SK-N-SH (cell line): ENCODE measurements around the gene TXLNA. TPM values are rescaled to one million over a fixed set of nuclear protein-coding genes. Genes with fewer than 3 reads are reported as not detected.

Experiments used
- CTCF ChIA-PET: fragments of 300-600, 350-600 bp; formaldehyde crosslinking; extraction: SDS; loops from one replicate; lab custom pipeline; 2021; lab: Yijun Ruan, JAX
- POLR2A ChIA-PET: fragments of 350-600 bp; sonication (Branson Sonifier 250); formaldehyde crosslinking; extraction: SDS; loops from one replicate; lab custom pipeline; 2020; ENCODE audit warnings: antibody characterized with exemption, inconsistent platforms; lab: Yijun Ruan, JAX
- DNase-seq: peaks from one replicate; pipeline ENCODE4 v3.0.0; 2012
- H2AFZ ChIP-seq: fragments of 200-600 bp; sonication (generic); 2 replicates; pipeline ENCODE4 v1.8.1; 2016; ENCODE audit warnings: antibody characterized with exemption, mild to moderate bottlenecking, low read depth
- H3F3A ChIP-seq: fragments of 200-600 bp; sonication (generic); replicated peaks from 2 replicates; pipeline ENCODE3; 2016; ENCODE audit warnings: antibody characterized with exemption, mild to moderate bottlenecking; ENCODE audit not compliant: insufficient read depth
- H3K27ac ChIP-seq, 2 experiments: fragments of 200-500 bp in 1 of 2; fragments of 200-600 bp in 1 of 2; sonication (Bioruptor generic) in 1 of 2; sonication (generic), shearing (Covaris generic) in 1 of 2; 2 replicates each; pipeline versions ENCODE4 v1.5.1 to v1.6.1; 2014 to 2016; ENCODE audit warnings: low read depth in 2 of 2, inconsistent platforms in 1 of 2, low read length in 1 of 2, mild to moderate bottlenecking in 1 of 2, mixed read lengths in 1 of 2
- H3K27me3 ChIP-seq: fragments of 200-600 bp; sonication (generic), shearing (Covaris generic); 2 replicates; pipeline ENCODE4 v1.6.1; 2016; ENCODE audit warnings: mixed run types; ENCODE audit not compliant: insufficient read depth
- H3K36me3 ChIP-seq, 2 experiments: fragments of 200-500 bp in 1 of 2; fragments of 200-600 bp in 1 of 2; sonication (Bioruptor generic) in 1 of 2; sonication (generic) in 1 of 2; replicated peaks in 1 of 2; 2 replicates each; pipeline versions ENCODE3 to v1.5.1; 2014 to 2016; ENCODE audit warnings: low read length in 1 of 2, mild to moderate bottlenecking in 1 of 2; ENCODE audit not compliant: insufficient read depth in 2 of 2, control insufficient read depth in 1 of 2
- H3K4me1 ChIP-seq, 2 experiments: fragments of 200-500 bp in 1 of 2; fragments of 200-600 bp in 1 of 2; sonication (Bioruptor generic) in 1 of 2; sonication (generic), shearing (Covaris generic) in 1 of 2; 2 replicates each; pipeline versions ENCODE4 v1.5.1 to v1.6.1; 2014 to 2016; ENCODE audit warnings: low read depth in 1 of 2, low read length in 1 of 2, mixed run types in 1 of 2; ENCODE audit not compliant: insufficient read depth in 2 of 2, control insufficient read depth in 1 of 2
- H3K4me2 ChIP-seq: fragments of 200-600 bp; sonication (generic), shearing (Covaris generic); 2 replicates; pipeline ENCODE4 v1.6.1; 2017; ENCODE audit warnings: mixed run types
- H3K4me3 ChIP-seq, 2 experiments: fragments of 200-500 bp in 1 of 2; fragments of 200-600 bp in 1 of 2; sonication (Bioruptor generic) in 1 of 2; sonication (generic), shearing (Covaris generic) in 1 of 2; 2 replicates each; pipeline versions ENCODE4 v1.5.1 to v1.8.1; 2014 to 2016; ENCODE audit warnings: low read depth in 2 of 2, inconsistent platforms in 1 of 2, low read length in 1 of 2, mild to moderate bottlenecking in 1 of 2, mixed read lengths in 1 of 2, moderate library complexity in 1 of 2
- H3K79me2 ChIP-seq: fragments of 200-600 bp; sonication (generic); 2 replicates; pipeline ENCODE4 v1.8.1; 2017; ENCODE audit warnings: mild to moderate bottlenecking; ENCODE audit not compliant: insufficient read depth
- H3K9ac ChIP-seq: fragments of 200-600 bp; sonication (generic); 2 replicates; pipeline ENCODE4 v1.6.1; 2017; ENCODE audit warnings: mixed run types
- H3K9me2 ChIP-seq: fragments of 200-600 bp; sonication (generic); 2 replicates; pipeline ENCODE4 v1.6.1; 2017; ENCODE audit warnings: mixed run types
- H3K9me3 ChIP-seq: fragments of 200-600 bp; sonication (generic); 2 replicates; pipeline ENCODE4 v1.6.1; 2017; ENCODE audit warnings: mixed run types, mild to moderate bottlenecking, moderate library complexity
- H4K20me1 ChIP-seq: fragments of 200-600 bp; sonication (generic); 2 replicates; pipeline ENCODE4 v1.6.1; 2017; ENCODE audit warnings: mild to moderate bottlenecking, mixed run types; ENCODE audit not compliant: insufficient read depth
- CHD2 ChIP-seq: fragments of 150-350 bp; IDR thresholded peaks from 2 replicates; pipeline ENCODE4 v1.6.1; 2018; ENCODE audit warnings: low read length; ENCODE audit not compliant: partially characterized antibody
- ELF1 ChIP-seq: IDR thresholded peaks from 2 replicates; pipeline ENCODE4 v1.4.0; 2012
- EP300 ChIP-seq, 2 experiments: IDR thresholded peaks; 2 replicates each; pipeline versions ENCODE4 v1.4.0 to v1.6.1; 2012; ENCODE audit warnings: borderline replicate concordance in 1 of 2, low read depth in 1 of 2, low read length in 1 of 2
- FOXJ3 ChIP-seq: sonication (generic); formaldehyde crosslinking; IDR thresholded peaks from 2 replicates; pipeline ENCODE4 v1.5.1; 2020; ENCODE audit warnings: mild to moderate bottlenecking, missing genetic modification reagents
- FOXM1 ChIP-seq: IDR thresholded peaks from 2 replicates; pipeline ENCODE4 v1.4.0; 2012; ENCODE audit warnings: low read depth, mild to moderate bottlenecking
- GABPA ChIP-seq: IDR thresholded peaks from 2 replicates; pipeline ENCODE4 v1.4.0; 2012; ENCODE audit warnings: low read depth, mild to moderate bottlenecking
- GATA2 ChIP-seq: sonication (generic); formaldehyde crosslinking; IDR thresholded peaks from 2 replicates; pipeline ENCODE4 v1.5.0; 2020; ENCODE audit warnings: mild to moderate bottlenecking, missing genetic modification reagents
- JUND ChIP-seq: IDR thresholded peaks from 2 replicates; pipeline ENCODE4 v1.4.0; 2012
- MAX ChIP-seq: IDR thresholded peaks from 2 replicates; pipeline ENCODE4 v1.4.0; 2012; ENCODE audit warnings: low read depth
- MXI1 ChIP-seq: IDR thresholded peaks from 2 replicates; pipeline ENCODE4 v1.6.1; 2012; ENCODE audit warnings: mild to moderate bottlenecking, low read depth, low read length, improper control_type of control experiment
- NRF1 ChIP-seq: IDR thresholded peaks from 2 replicates; pipeline ENCODE4 v1.6.1; 2012; ENCODE audit warnings: low read depth, mild to moderate bottlenecking, low read length
- POLR2AphosphoS5 ChIP-seq: IDR thresholded peaks from 2 replicates; pipeline ENCODE4 v1.6.1; 2012; ENCODE audit warnings: low read depth, low read length
- RAD21 ChIP-seq: IDR thresholded peaks from 2 replicates; pipeline ENCODE4 v1.6.1; 2012; ENCODE audit warnings: mild to moderate bottlenecking, low read length
- RCOR1 ChIP-seq: fragments of 150-350 bp; IDR thresholded peaks from 2 replicates; pipeline ENCODE4 v1.6.1; 2017; ENCODE audit warnings: antibody characterized with exemption, low read length
- SIN3A ChIP-seq: IDR thresholded peaks from 2 replicates; pipeline ENCODE4 v1.6.1; 2012; ENCODE audit warnings: low read depth, mild to moderate bottlenecking, low read length, moderate library complexity, borderline replicate concordance
- SMC3 ChIP-seq: IDR thresholded peaks from 2 replicates; pipeline ENCODE4 v1.6.1; 2012; ENCODE audit warnings: low read depth, low read length, improper control_type of control experiment
- TCF12 ChIP-seq: IDR thresholded peaks from 2 replicates; pipeline ENCODE4 v1.4.0; 2012
- TEAD4 ChIP-seq: IDR thresholded peaks from 2 replicates; pipeline ENCODE4 v1.4.0; 2012; ENCODE audit warnings: mild to moderate bottlenecking, borderline replicate concordance; ENCODE audit not compliant: insufficient read depth
- YY1 ChIP-seq: IDR thresholded peaks from 2 replicates; pipeline ENCODE4 v1.4.0; 2012; ENCODE audit warnings: low read depth, mild to moderate bottlenecking
- WGBS: methylation state at CpG from one replicate; pipeline ENCODE4 v1.1.6; 2017; ENCODE audit warnings: low lambda C conversion rate; 5-methylcytosine and 5-hydroxymethylcytosine counted together
- polyA plus RNA-seq, 3 experiments: library from polyadenylated mRNA; depleted of rRNA; stranded (reverse); fragments of >200 nt; gene quantifications; 2 replicates each; pipeline ENCODE4 v1.2.3, GENCODE V29; 2012
- TF ChIP-seq, protein P1 (sequence below): IDR thresholded peaks from 2 replicates; pipeline ENCODE4; 2012
- TF ChIP-seq, protein P2 (sequence below): fragments of 150-350 bp; IDR thresholded peaks from 2 replicates; pipeline ENCODE4 v1.6.1; 2016; ENCODE audit warnings: mild to moderate bottlenecking, low read depth, low read length

Gene TXLNA
- polyA plus RNA-seq, 1 of the 3 experiments (the other 2 are of a cell fraction) = 26.4 TPM

- ChIA-PET POLR2A (interaction anchor here (0.9 to 3.4 kb wide), 3 partner anchors 10 to 43 kb away, joined by 4 to 19 read pairs (median 5); partner anchors contain the start of genes DCDC2B and TXLNA), CTCF (interaction anchor here (0.6 to 1.7 kb wide), 4 partner anchors 18 to 882 kb away, joined by 3 to 10 read pairs (median 5); no protein-coding TSS in a partner anchor)
- H3K36me3 ChIP-seq = peaks cover 28 to 47% of the 10 kb centered on the region in 2 experiments
- H3K9ac ChIP-seq = no peak overlapping the region
- H2AFZ ChIP-seq = no peak overlapping the region
- H3K9me3 ChIP-seq = no peaks in the 10 kb centered on the region
- no peak for DNase-seq
- no peaks in the 10 kb centered on the region for H3K79me2 ChIP-seq
- TF ChIP-seq SIN3A (no peak), YY1 (no peak), POLR2AphosphoS5 (peak; percentile 37)
- H3K4me2 ChIP-seq = no peak overlapping the region
- no peaks in the 10 kb centered on the region for H4K20me1 ChIP-seq
- WGBS = 89% methylated on average over 3 of the region's 3 CpGs
- H3F3A ChIP-seq = peaks cover 18% of the 10 kb centered on the region
- peak overlapping the region in 1 of 2 experiments; percentile 91; a peak in 2 of 4 replicates for H3K27ac ChIP-seq
- H3K4me1 ChIP-seq = peaks cover 22 to 30% of the 10 kb centered on the region in 2 experiments; a peak in 3 of 4 replicates
- H3K9me2 ChIP-seq = no peaks in the 10 kb centered on the region
- no peak overlapping the region for H3K4me3 ChIP-seq
- H3K27me3 ChIP-seq = no peaks in the 10 kb centered on the region
Observed at GRCh38 chr1:32198237-32199042, 19.0 kb downstream of the TXLNA start.

GRCh38 chr1:32199043-32199716 lies 19.7 kb downstream of the TXLNA start:
- TF ChIP-seq, protein P1, sequence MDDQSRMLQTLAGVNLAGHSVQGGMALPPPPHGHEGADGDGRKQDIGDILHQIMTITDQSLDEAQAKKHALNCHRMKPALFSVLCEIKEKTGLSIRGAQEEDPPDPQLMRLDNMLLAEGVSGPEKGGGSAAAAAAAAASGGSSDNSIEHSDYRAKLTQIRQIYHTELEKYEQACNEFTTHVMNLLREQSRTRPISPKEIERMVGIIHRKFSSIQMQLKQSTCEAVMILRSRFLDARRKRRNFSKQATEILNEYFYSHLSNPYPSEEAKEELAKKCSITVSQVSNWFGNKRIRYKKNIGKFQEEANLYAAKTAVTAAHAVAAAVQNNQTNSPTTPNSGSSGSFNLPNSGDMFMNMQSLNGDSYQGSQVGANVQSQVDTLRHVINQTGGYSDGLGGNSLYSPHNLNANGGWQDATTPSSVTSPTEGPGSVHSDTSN = no peak
- no peak for TF ChIP-seq MAX
- no peak for TF ChIP-seq NRF1
- no peak for TF ChIP-seq EP300 (IDR thresholded peaks at IDR 0.05; ENCODE audit: borderline replicate concordance in 1 of 2, low read depth in 1 of 2, low read length in 1 of 2)
- no peak for TF ChIP-seq SMC3
- TF ChIP-seq, protein P2, sequence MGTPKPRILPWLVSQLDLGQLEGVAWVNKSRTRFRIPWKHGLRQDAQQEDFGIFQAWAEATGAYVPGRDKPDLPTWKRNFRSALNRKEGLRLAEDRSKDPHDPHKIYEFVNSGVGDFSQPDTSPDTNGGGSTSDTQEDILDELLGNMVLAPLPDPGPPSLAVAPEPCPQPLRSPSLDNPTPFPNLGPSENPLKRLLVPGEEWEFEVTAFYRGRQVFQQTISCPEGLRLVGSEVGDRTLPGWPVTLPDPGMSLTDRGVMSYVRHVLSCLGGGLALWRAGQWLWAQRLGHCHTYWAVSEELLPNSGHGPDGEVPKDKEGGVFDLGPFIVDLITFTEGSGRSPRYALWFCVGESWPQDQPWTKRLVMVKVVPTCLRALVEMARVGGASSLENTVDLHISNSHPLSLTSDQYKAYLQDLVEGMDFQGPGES = no peak
- no peak for TF ChIP-seq MXI1
- no peak for TF ChIP-seq GABPA
- TF ChIP-seq FOXM1 = no peak
- TF ChIP-seq GATA2 (CRISPR knock-in tag) = no peak
- no peak for TF ChIP-seq RAD21
- no peak for TF ChIP-seq TEAD4
- TF ChIP-seq CHD2 = no peak
- TF ChIP-seq SIN3A = no peak
- TF ChIP-seq FOXJ3 (CRISPR knock-in tag) = no peak
- TF ChIP-seq ELF1 = no peak
- TF ChIP-seq JUND = no peak
- TF ChIP-seq TCF12 = no peak
- TF ChIP-seq RCOR1 = no peak
- H3K9me3 ChIP-seq = no peaks in the 10 kb centered on the region
- H4K20me1 ChIP-seq = no peaks in the 10 kb centered on the region
- H3K36me3 ChIP-seq = peaks cover 21 to 44% of the 10 kb centered on the region in 2 experiments
- peak overlapping the region; percentile 77 to 91; a peak in 3 of 4 replicates for H3K27ac ChIP-seq
- peaks cover 22 to 30% of the 10 kb centered on the region in 2 experiments; a peak in 3 of 4 replicates for H3K4me1 ChIP-seq
- CTCF ChIA-PET = interaction anchor here (0.6 to 2.0 kb wide), 3 partner anchors 13 to 882 kb away, joined by 3 to 10 read pairs (median 6); no protein-coding TSS in a partner anchor
- no peak overlapping the region for H2AFZ ChIP-seq
- no peaks in the 10 kb centered on the region for H3K9me2 ChIP-seq
- DNase-seq = no peak
- H3K79me2 ChIP-seq = no peaks in the 10 kb centered on the region
- H3F3A ChIP-seq = peaks cover 18% of the 10 kb centered on the region
- H3K4me3 ChIP-seq = peak overlapping the region; percentile 69 to 75; a peak in 2 of 4 replicates
- H3K4me2 ChIP-seq = peak overlapping the region; percentile 75
- 100% methylated on average over 1 of the region's 4 CpGs for WGBS
- POLR2A ChIA-PET = interaction anchor here (0.6 to 2.2 kb wide), 4 partner anchors 11 to 471 kb away, joined by 3 to 15 read pairs (median 3); partner anchors contain the start of genes DCDC2B and KPNA6
- H3K9ac ChIP-seq = no peak overlapping the region
- no peaks in the 10 kb centered on the region for H3K27me3 ChIP-seq
